GM21447 (cell line): ENCODE results near the gene PROS1.

ENCODE experiments used
- ATAC-seq: cut with Tn5 transposase; IDR thresholded peaks from one replicate; pipeline ENCODE4 v1.9.1; 2021; ENCODE audit not compliant: unreplicated experiment

Gene PROS1

DNA sequence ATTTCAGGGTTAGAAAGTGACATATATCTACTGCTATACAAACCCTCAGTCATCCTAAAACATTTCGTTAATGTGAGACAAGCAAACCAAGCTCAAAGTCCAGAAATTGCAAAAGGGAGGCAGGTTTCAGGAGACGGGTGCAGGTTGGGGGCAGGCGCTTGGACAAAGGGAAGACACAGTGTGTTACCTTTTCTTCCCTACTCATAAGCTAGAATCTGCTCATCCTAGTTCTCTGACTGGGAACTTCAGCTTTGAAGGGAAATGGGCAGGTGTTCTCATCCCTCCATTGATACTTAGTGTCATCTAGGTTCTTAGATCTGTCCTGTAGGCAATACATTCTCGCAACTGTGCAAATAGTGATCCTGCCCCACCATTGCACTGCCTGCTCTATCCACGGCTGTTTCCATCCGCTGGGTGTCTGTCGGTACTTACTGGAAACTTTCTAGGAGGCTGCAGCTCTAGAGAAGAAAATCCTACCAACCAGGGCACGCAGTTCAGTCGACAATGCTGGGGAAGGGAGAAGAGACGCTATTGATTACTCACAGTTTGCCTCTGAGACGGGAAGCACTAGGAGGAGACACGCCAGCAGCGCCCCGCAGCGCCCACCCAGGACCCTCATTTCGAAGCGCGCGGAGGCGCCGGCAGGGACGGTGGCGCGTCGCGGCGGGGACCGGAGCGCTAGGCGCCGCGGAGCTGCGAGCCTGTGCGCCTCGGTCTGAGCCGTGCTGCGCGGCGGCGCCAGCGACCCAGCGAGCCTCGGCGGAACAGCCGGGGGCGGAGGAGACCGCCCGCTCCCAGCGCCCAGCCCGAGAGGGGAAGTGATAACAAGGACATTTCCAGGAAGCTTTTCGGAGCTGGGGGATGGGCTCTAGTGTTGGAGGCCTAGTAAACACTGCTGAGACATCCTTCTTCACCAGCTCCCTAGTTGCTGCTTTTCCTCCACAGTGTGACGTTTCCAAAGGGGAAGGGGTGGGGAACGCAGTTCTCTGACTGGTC lies at the start of gene PROS1:
PROS1 (minus strand) TSS at position 766 of the 996 bp plus-strand sequence; CDS start at position 619, 147 bp downstream.
- peak; percentile 73 for ATAC-seq

DNA sequence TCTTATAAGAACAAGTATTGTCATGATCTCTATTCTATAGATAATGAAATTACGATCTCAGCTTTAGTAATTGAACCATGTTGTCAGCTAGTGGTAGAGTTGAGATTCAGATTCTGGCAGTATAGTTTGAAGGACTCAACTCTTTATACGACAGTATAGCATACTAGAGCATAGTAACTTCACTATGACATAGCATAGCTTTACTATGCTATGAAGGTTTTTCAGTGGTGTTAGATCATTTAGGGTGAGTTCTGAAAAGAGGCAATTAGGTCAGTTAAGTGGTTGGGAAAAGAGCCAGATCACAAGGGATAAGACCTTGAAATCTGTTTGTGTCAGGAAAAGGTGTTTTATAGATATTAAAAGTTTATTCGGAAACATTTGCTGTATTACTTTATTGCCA lies 46.6 kb upstream of the PROS1 start:
- no peak for ATAC-seq

GRCh38 chr3:94019659-94020058 lies 46.0 kb upstream of the PROS1 start:
- no peak for ATAC-seq

DNA sequence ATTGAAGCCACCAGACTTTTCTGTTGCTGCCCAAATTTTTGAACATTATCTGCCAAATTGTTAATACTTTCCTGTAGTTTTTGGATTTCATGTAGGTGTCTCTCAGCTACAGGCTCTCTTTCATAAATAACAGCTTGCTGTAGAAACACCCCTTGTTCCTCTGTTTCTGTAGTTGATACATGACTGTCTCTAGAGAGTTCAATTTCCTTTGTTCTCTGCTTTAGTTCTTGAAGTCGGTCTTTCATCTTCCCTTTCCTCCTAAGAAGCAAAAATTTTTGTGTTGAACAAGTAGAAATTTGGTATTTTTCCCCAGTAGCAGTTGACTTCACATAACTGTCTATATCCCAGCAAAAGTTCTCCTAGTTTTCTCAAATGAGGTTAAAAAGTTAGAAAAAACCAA lies 41.3 kb upstream of the PROS1 start:
- ATAC-seq, result no peak

DNA sequence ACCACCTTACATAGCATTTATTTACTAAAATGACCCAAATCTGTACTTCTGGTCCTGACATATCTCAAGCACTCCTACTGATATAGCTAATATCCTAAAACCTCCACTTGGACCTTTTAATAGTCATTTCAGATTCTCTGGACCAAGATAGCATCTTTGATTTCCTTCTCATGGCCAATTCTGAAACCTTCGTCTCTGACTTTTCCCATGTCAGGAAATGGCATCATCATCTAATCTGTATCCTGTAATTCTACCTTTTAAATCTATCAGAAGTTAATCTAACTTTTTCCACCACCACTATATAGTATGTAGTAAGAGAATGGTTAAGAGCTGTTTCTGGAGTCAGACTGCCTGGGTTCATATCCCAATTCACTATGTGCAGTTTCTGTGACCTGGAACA lies 38.5 kb upstream of the PROS1 start:
- no peak for ATAC-seq

- ATAC-seq, result no peak
These were observed 37.6 kb upstream of the PROS1 start for GRCh38 chr3:94011233-94011711.

DNA sequence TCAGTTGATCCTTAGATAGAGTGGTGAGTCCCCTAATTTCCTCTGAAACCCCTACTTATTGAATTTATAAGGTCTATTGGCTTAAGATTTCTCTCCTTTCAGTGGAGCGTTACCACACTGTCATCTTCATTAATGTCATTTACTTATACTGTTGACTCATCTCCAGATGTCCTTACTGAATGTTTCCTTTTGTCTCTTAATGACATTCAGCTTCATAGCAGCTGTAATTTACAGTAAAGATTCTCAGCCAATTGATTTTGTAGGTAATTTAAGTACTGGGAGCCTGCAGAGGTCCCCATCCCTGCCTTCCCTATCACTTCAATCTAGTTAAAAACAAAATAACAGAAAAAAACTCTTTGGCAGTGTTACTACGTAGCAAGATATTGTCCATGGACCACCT lies 35.9 kb upstream of the PROS1 start:
- no peak for ATAC-seq

GRCh38 chr3:94008253-94008652 lies 34.6 kb upstream of the PROS1 start:
- no peak for ATAC-seq

DNA sequence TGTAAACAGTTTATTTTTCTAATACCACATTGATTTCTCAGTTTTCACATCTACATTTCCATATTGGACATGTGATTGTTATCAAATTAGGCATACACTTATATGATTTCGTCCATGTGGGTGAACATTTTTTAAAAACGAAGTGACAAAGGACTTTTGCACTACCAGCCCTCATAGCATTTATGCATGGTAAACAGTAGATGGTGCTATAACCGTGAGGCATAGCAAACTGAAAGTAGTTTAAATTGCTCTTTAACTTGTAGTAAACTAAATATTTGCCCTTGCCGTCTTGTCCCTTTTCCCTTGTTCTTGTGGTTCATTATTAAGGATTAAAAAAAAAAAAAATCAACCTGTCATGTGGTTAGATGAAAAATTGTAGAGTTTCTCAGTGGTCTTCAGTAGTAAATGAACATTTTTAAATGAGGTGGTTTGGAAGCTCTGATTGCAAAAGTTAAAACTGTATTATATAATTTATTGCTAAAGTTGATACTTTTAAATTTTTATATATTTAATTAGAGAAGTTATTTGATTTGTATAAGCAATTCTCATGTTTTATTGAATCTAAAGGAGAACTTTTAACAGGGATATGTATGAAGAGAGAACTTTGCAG lies 30.7 kb upstream of the PROS1 start:
- ATAC-seq, result peak; percentile 95

DNA sequence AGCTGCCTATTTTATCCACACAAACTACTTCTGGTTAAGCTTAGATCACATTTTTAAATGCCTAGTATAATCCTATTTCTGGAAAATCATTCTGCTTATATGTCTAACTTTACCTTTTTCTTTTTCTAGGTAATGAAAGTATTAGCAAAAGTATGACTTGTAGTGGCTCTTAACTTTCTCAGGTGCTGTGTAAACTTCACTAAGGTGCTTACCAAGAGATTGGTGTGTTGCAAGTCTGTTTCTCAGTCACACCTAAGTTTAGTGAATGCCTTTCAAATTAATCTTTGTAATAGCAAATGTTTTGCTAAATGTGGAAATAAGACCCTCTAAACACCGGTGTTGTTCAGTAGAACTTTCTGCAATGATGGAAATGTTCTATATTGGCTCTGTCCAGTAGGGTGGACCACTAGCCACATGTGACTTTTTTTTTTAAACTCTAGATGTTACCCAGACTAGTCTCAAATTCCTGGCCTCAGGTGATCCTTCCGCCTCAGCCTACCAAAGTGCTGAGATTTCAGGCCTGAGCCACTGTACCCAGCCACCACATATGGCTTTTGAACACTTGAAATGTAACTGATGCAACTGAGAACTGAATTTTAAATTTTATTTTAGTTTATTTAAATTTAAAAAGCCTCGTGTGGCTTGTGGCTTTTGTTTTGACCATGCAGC lies 28.3 kb upstream of the PROS1 start:
- no peak for ATAC-seq

- no peak for ATAC-seq
These were observed 27.5 kb upstream of the PROS1 start for GRCh38 chr3:94001191-94001590.

- ATAC-seq, result no peak
These were observed 20.4 kb upstream of the PROS1 start for GRCh38 chr3:93994056-93994455.

DNA sequence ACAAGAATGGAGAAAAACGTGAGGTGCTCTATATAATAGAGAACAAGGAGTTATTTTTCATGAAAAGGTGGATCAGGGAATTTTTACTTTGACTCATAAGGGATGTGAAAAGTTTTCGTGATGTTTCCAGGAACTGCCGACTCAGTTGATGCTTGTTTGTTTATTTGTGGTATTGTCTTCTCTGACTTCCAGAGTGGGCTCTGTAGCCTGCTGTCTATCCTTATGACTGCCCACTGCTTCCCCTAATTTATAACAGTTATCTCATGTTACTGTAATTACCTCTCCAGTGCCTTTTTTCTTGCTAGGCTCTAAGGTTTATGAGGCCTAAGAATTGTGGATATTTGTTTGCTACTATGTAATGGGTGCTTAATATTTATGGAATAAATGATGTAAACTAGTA lies 18.5 kb upstream of the PROS1 start:
- ATAC-seq, result no peak

GRCh38 chr3:93991631-93992030 lies 17.9 kb upstream of the PROS1 start:
- ATAC-seq, result no peak

DNA sequence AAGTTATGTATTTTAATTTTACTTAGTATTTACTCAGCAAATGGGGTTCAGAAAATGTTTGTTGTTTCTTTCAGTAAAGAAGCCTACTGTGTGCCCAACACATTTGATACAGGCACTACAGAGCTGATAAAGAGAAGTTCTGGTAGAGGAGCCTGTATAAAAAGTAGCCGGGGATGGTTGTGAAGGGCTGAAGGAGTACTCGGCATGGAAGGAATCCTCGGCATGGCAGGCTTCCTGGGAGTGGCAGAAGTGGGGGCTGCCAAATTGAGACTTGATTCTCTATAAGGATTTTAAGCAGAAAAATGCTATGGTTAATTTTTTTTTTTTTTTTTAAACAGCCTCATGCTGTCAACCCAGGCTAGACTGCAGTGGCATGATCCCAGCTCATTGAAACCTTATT lies 15.5 kb upstream of the PROS1 start:
- no peak for ATAC-seq

GRCh38 chr3:93988764-93989163 lies 15.1 kb upstream of the PROS1 start:
- ATAC-seq, result no peak

DNA sequence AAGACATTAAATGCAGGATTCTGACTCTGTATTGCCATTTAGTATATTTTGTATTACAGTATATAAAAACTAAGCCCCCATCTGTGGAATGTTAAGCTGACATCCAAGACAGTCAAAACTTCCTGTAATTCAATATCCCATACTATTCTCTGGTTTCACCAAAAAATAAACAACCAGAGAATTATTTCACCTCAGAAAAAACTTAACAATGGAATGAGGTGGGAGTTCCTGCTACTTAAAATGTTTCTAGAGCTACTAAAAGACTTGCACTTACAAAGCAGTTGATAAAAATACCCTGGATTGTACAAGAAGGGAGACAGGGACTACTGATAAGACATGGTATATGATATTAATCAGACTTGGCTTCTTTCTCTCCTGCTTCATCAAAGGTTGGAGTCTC lies 14.6 kb upstream of the PROS1 start:
- ATAC-seq, result no peak

- no peak for ATAC-seq
These were observed 10.9 kb upstream of the PROS1 start for GRCh38 chr3:93984618-93985017.

DNA sequence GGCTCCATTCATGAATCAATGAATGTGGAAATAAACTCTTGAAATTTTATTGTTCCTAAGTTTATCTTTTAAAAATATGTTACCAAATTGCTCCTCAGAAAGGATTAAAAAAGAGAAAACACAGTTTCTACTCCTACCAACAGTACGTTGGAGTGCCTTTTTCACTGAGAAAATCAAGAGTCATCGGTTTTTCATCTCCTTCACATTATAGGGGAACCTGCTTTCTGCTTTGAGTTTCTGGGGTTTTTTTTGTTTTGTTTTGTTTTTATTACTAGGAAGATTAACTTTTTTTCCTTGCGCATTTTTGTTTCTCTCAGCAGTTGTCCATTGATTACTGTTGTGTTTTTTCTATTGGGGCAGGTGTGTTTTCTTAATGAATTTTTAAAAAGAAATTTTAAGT lies 9.7 kb upstream of the PROS1 start:
- no peak for ATAC-seq

DNA sequence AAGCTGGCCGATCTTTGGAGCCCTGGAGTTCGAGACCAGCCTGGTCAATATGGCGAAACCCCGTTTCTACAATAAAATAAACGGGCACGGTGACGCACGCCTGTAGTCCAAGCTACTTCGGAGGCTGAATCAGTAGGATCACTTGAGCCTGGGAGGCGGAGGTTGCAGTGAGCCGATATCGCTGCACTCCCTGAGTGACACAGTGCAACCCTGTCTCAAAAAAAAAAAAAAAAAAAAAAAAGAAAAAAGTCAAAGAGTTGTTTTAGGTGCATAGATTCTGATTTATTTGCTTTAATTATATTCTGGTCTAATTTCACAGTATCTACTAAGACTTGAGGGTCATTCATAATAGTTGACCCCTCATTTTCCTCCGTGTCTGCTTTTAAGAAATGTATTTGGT lies 8.0 kb upstream of the PROS1 start:
- ATAC-seq, result no peak

DNA sequence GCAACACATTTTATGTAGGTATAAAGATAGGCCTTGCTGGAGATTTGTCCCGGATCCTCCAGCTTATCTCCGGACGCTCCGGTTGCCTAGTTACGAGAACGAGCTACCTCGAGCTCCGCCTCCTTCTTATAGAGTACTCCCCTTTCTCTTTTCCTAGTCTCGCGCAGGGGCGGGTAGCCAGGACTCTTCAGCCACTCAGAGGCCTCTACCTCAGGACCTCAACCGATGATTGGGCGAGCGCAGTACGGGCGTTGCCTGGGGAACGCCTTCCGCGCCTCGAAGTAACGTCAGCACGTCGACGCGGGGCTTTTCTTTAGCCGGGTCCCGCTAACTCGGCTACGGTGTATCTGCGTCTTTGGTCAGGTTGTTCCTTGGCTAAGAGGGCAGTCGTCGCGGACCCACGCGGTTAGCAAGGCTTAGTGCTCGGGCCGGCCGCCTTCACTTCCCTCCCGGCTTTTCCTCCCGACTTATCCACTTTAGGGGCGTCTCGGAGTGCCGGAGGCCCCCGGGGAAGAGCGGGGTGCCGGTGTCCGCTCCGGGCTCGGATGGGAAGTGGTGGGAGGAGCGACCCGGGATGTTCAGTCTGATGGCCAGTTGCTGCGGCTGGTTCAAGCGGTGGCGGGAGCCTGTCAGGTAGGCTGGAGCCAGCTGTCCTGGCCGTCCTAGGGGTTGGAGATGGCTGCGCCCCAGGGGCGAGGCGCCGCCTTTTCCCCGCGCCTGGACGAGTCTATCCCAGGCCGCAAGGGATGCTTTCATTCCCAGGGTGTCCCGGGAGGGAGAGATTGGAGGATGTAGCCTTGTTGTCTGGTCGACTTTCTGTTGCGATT lies 6.4 kb upstream of the PROS1 start, which contains the start of gene ARL13B:
ARL13B (plus strand) TSS at position 306 of the 827 bp plus-strand sequence; CDS start at position 575, 269 bp downstream.
- ATAC-seq, result peak; percentile 100
